Duodenal mucosa (tissue), 2 donors: ENCODE measurements around the gene TMEM145.

ENCODE experiments used
- H3K27ac ChIP-seq: one replicate; pipeline ENCODE4 v1.7.0; 2013; ENCODE audit warnings: low read depth, low read length
- H3K27me3 ChIP-seq, 2 donors: one replicate each; pipeline ENCODE4 v1.7.0; 2013; ENCODE audit warnings: low read length in 2 of 2, control low read depth in 1 of 2; ENCODE audit not compliant: insufficient read depth in 2 of 2, control insufficient read depth in 1 of 2
- H3K36me3 ChIP-seq, 2 donors: one replicate each; pipeline ENCODE4 v1.7.0; 2013; ENCODE audit warnings: low read length in 2 of 2, control low read depth in 1 of 2; ENCODE audit not compliant: insufficient read depth in 2 of 2, control insufficient read depth in 1 of 2
- H3K4me1 ChIP-seq, 2 donors: one replicate each; pipeline ENCODE4 v1.7.0; 2013; ENCODE audit warnings: low read length in 2 of 2, control low read depth in 1 of 2; ENCODE audit not compliant: insufficient read depth in 2 of 2, control insufficient read depth in 1 of 2
- H3K4me3 ChIP-seq, 2 donors: one replicate each; pipeline ENCODE4 v1.7.0; 2013; ENCODE audit warnings: low read length in 2 of 2, low read depth in 1 of 2
- H3K9ac ChIP-seq, 2 donors: one replicate each; pipeline ENCODE4 v1.7.0; 2013; ENCODE audit warnings: low read length in 2 of 2, low read depth in 1 of 2
- H3K9me3 ChIP-seq, 2 donors: one replicate each; pipeline ENCODE4 v1.7.0; 2013; ENCODE audit warnings: low read length in 2 of 2, control low read depth in 1 of 2; ENCODE audit not compliant: control insufficient read depth in 1 of 2

TMEM145 gene

DNA sequence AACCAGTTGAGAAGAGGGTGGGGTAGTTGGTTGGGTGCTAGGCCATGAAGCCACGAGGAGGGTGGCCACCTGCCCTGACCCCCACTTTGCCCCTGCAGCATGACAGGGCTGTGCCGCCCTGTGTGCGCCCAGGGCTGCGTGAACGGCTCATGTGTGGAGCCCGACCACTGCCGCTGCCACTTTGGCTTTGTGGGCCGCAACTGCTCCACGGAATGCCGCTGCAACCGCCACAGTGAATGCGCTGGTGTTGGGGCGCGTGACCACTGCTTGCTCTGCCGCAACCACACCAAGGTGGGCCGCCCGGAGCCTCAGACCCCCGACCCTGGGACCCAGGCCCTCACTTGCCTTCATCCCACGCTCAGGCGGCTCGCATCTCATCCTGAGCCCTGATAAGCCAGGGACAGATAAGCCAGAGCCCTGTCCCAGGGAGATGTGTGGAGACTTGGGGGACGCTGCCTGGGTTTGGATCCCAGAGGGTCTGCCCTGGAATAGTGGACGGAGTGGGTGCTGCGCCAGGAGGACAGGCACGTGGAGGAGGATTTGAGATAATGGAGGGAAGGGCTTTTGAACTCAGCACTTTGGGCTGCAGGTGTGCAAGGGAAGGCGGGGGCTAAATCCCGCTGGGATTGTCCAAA is 56.4 kb downstream of the TMEM145 start:
- Histone ChIP-seq H3K36me3 (peaks cover 0 to 2% of the 10 kb centered on the region in 2 donors), H3K9me3 (no peaks in the 10 kb centered on the region), H3K4me1 (peaks cover 0 to 3% of the 10 kb centered on the region in 2 donors), H3K9ac (no peak overlapping the region), H3K27ac (no peak overlapping the region), H3K27me3 (no peaks in the 10 kb centered on the region), H3K4me3 (no peak overlapping the region)

DNA sequence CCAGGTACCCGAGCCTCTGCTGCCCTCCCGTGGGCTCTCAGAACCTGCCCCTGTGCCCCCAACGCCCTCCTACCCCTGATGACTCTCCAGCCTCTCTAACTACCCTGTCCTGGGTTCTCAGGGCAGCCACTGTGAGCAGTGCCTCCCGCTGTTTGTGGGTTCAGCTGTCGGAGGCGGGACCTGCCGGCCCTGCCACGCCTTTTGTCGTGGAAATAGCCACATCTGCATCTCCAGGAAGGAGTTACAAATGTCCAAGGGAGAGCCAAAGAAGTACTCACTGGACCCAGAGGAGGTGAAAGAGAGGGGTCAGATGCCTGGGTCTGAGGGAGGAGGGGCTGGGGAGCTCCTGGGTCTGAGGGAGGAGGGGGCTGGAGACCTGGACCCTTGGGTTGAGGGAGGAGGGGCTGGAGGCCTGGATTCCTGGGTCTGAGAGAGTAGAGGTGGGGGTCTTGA is 57.0 kb downstream of the TMEM145 start:
- no peak overlapping the region for H3K27ac ChIP-seq
- H3K27me3 ChIP-seq = no peaks in the 10 kb centered on the region
- H3K9me3 ChIP-seq = no peaks in the 10 kb centered on the region
- H3K4me3 ChIP-seq = no peak overlapping the region
- peaks cover 0 to 5% of the 10 kb centered on the region in 2 donors for H3K36me3 ChIP-seq
- no peak overlapping the region for H3K9ac ChIP-seq
- H3K4me1 ChIP-seq = peaks cover 0 to 3% of the 10 kb centered on the region in 2 donors

DNA sequence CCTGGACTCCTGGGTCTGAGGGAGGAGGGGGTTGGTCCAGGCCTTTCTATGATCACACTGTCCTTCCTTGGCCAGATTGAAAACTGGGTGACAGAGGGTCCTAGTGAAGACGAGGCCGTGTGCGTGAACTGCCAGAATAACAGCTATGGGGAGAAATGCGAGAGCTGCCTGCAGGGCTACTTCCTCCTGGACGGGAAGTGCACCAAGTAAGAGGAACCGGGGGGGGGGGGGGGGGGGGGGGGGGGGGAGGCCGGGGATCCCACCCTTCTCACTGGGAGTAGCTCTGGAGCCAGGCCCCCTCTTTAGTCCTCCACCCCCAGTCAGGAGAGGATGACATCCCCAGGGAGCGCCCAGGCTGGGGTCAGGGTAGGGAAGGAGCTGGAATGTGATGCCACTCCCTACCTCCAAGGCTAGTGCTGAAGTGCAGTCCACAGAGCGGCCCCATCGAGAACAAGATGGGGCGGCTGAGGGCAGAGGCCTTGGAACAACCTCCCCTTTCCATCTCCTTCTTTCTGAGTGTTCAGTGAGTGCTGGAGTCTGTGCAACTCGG is 57.6 kb downstream of the TMEM145 start:
- H3K4me1 ChIP-seq = peaks cover 0 to 3% of the 10 kb centered on the region in 2 donors
- no peaks in the 10 kb centered on the region for H3K27me3 ChIP-seq
- H3K9ac ChIP-seq = no peak overlapping the region
- H3K9me3 ChIP-seq = no peaks in the 10 kb centered on the region
- no peak overlapping the region for H3K4me3 ChIP-seq
- H3K27ac ChIP-seq = no peak overlapping the region
- H3K36me3 ChIP-seq = peaks cover 0 to 9% of the 10 kb centered on the region in 2 donors
